ENCODE results near the gene PSME3.

PSME3 gene

GRCh38 chr17:42803074-42803883, 29.9 kb upstream of the PSME3 start:
- TF ChIP-seq SIN3A (IDR thresholded peaks at IDR 0.05; ENCODE audit: borderline replicate concordance, insufficient read depth, low read length) = no peak
- no peak for TF ChIP-seq REST (IDR thresholded peaks at IDR 0.05; ENCODE audit: insufficient read depth in 1 of 2, low read depth in 2 of 2, low read length in 2 of 2)
- TF ChIP-seq POLR2AphosphoS5 (IDR thresholded peaks at IDR 0.05; ENCODE audit: low read depth, low read length) = no peak
- TF ChIP-seq TAF1 (IDR thresholded peaks at IDR 0.05; ENCODE audit: borderline replicate concordance, insufficient read depth, low read length) = no peak
- no peak for TF ChIP-seq FOXP2 (optimal IDR thresholded peaks at IDR 0.05; ENCODE audit: borderline replicate concordance, extremely low read depth, extremely low read length, insufficient read depth)

GRCh38 chr17:42804918-42805367, 28.3 kb upstream of the PSME3 start:
- TF ChIP-seq FOXP2 (optimal IDR thresholded peaks at IDR 0.05; ENCODE audit: borderline replicate concordance, extremely low read depth, extremely low read length, insufficient read depth) = no peak
- no peak for TF ChIP-seq TAF1 (IDR thresholded peaks at IDR 0.05; ENCODE audit: borderline replicate concordance, insufficient read depth, low read length)
- TF ChIP-seq REST (IDR thresholded peaks at IDR 0.05; ENCODE audit: insufficient read depth in 1 of 2, low read depth in 2 of 2, low read length in 2 of 2) = no peak
- TF ChIP-seq SIN3A (IDR thresholded peaks at IDR 0.05; ENCODE audit: borderline replicate concordance, insufficient read depth, low read length) = no peak

- TF ChIP-seq SIN3A (IDR thresholded peaks at IDR 0.05; ENCODE audit: borderline replicate concordance, insufficient read depth, low read length) (no peak), POLR2AphosphoS5 (IDR thresholded peaks at IDR 0.05; ENCODE audit: low read depth, low read length) (no peak), TAF1 (IDR thresholded peaks at IDR 0.05; ENCODE audit: borderline replicate concordance, insufficient read depth, low read length) (no peak), FOXP2 (optimal IDR thresholded peaks at IDR 0.05; ENCODE audit: borderline replicate concordance, extremely low read depth, extremely low read length, insufficient read depth) (no peak), REST (IDR thresholded peaks at IDR 0.05; ENCODE audit: insufficient read depth in 1 of 2, low read depth in 2 of 2, low read length in 2 of 2) (no peak)
Observed at GRCh38 chr17:42806249-42806648, 26.9 kb upstream of the PSME3 start.

- no peak for TF ChIP-seq TAF1 (IDR thresholded peaks at IDR 0.05; ENCODE audit: borderline replicate concordance, insufficient read depth, low read length)
- no peak for TF ChIP-seq REST (IDR thresholded peaks at IDR 0.05; ENCODE audit: insufficient read depth in 1 of 2, low read depth in 2 of 2, low read length in 2 of 2)
- no peak for TF ChIP-seq SIN3A (IDR thresholded peaks at IDR 0.05; ENCODE audit: borderline replicate concordance, insufficient read depth, low read length)
Observed at GRCh38 chr17:42809250-42809649, 23.9 kb upstream of the PSME3 start.
